ENCODE results near the gene COL5A2. TPM values are rescaled to one million over a fixed set of nuclear protein-coding genes. Genes with fewer than 3 reads are reported as not detected.

Gene COL5A2
- total RNA-seq, 1 donor from 2014 or later: 1,927 TPM

DNA sequence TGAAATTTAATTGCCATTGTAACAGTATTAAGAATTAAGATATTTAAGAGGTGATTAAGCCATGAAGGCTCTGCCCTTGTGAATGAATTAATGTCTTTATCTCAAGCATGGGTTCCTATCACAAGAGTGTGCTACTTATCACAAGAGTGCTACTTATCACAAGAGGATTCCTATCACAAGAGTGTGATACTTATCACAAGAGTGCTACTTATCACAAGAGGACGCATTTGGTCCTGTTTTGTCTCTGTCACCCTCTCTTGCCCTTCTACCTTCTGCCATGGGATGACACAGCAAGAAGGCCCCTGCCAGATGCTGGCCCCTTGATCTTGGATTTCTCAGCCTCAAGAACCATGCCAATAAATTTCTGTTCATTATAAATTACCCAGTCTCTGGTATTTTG lies 13.2 kb upstream of the COL5A2 start:
- peaks cover 23% of the 10 kb centered on the region for H3K4me1 Mint-ChIP-seq (ENCODE audit: low read depth)
- H3K36me3 Mint-ChIP-seq (ENCODE audit: low read depth): peaks cover 1% of the 10 kb centered on the region
- no peak for DNase-seq (ENCODE audit: low spot score)
- H3K4me3 Mint-ChIP-seq (ENCODE audit: unreplicated experiment): no peak overlapping the region
- TF ChIP-seq, protein P1, sequence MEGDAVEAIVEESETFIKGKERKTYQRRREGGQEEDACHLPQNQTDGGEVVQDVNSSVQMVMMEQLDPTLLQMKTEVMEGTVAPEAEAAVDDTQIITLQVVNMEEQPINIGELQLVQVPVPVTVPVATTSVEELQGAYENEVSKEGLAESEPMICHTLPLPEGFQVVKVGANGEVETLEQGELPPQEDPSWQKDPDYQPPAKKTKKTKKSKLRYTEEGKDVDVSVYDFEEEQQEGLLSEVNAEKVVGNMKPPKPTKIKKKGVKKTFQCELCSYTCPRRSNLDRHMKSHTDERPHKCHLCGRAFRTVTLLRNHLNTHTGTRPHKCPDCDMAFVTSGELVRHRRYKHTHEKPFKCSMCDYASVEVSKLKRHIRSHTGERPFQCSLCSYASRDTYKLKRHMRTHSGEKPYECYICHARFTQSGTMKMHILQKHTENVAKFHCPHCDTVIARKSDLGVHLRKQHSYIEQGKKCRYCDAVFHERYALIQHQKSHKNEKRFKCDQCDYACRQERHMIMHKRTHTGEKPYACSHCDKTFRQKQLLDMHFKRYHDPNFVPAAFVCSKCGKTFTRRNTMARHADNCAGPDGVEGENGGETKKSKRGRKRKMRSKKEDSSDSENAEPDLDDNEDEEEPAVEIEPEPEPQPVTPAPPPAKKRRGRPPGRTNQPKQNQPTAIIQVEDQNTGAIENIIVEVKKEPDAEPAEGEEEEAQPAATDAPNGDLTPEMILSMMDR (IDR thresholded peaks at IDR 0.05): no peak
- peaks cover 9% of the 10 kb centered on the region for H3K9me3 Mint-ChIP-seq (ENCODE audit: low read depth)
- H3K27me3 Mint-ChIP-seq (ENCODE audit: low read depth): no peaks in the 10 kb centered on the region
- no peak overlapping the region for H3K27ac Mint-ChIP-seq (ENCODE audit: unreplicated experiment)

- peaks cover 1% of the 10 kb centered on the region for H3K36me3 Mint-ChIP-seq (ENCODE audit: low read depth)
- TF ChIP-seq, protein P1 (IDR thresholded peaks at IDR 0.05): no peak
- H3K27me3 Mint-ChIP-seq (ENCODE audit: low read depth): no peaks in the 10 kb centered on the region
- peaks cover 5% of the 10 kb centered on the region for H3K9me3 Mint-ChIP-seq (ENCODE audit: low read depth)
- no peak for DNase-seq (ENCODE audit: low spot score)
- H3K27ac Mint-ChIP-seq (ENCODE audit: unreplicated experiment): peak overlapping the region; percentile 74
- H3K4me1 Mint-ChIP-seq (ENCODE audit: low read depth): peaks cover 23% of the 10 kb centered on the region
- no peak overlapping the region for H3K4me3 Mint-ChIP-seq (ENCODE audit: unreplicated experiment)
Observed at GRCh38 chr2:189191766-189192165, 12.2 kb upstream of the COL5A2 start.

DNA sequence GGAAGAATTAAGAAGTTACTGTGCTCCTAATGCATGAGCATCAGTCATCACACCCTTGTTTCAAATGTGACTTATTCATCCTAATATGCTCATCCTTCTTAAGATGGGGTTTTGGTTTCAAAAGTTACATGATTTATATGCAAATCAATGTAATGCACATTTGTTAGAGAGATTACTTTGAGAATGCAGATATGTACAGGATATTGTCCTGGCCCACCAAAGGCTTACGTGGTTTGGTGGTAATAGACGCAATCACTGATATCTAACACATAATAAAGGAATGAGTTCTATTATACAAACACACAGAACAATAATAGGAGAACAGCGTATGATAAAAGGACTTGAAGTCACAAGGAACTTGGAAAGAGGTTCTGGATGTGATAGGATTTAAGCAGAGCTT lies 11.1 kb upstream of the COL5A2 start:
- Mint-ChIP-seq H3K27me3 (ENCODE audit: low read depth) (no peaks in the 10 kb centered on the region), H3K27ac (ENCODE audit: unreplicated experiment) (no peak overlapping the region), H3K36me3 (ENCODE audit: low read depth) (peaks cover under 1% of the 10 kb centered on the region), H3K4me1 (ENCODE audit: low read depth) (peaks cover 23% of the 10 kb centered on the region), H3K9me3 (ENCODE audit: low read depth) (peaks cover 2% of the 10 kb centered on the region), H3K4me3 (ENCODE audit: unreplicated experiment) (no peak overlapping the region)
- TF ChIP-seq, protein P1 (IDR thresholded peaks at IDR 0.05): no peak
- no peak for DNase-seq (ENCODE audit: low spot score)

GRCh38 chr2:189188115-189188805 lies 8.7 kb upstream of the COL5A2 start:
- TF ChIP-seq, protein P1 (IDR thresholded peaks at IDR 0.05): no peak
- no peaks in the 10 kb centered on the region for H3K27me3 Mint-ChIP-seq (ENCODE audit: low read depth)
- H3K9me3 Mint-ChIP-seq (ENCODE audit: low read depth): no peaks in the 10 kb centered on the region
- peak overlapping the region; percentile 64 for H3K27ac Mint-ChIP-seq (ENCODE audit: unreplicated experiment)
- no peak overlapping the region for H3K4me3 Mint-ChIP-seq (ENCODE audit: unreplicated experiment)
- no peak for DNase-seq (ENCODE audit: low spot score)
- H3K4me1 Mint-ChIP-seq (ENCODE audit: low read depth): peaks cover 23% of the 10 kb centered on the region
- H3K36me3 Mint-ChIP-seq (ENCODE audit: low read depth): no peaks in the 10 kb centered on the region

DNA sequence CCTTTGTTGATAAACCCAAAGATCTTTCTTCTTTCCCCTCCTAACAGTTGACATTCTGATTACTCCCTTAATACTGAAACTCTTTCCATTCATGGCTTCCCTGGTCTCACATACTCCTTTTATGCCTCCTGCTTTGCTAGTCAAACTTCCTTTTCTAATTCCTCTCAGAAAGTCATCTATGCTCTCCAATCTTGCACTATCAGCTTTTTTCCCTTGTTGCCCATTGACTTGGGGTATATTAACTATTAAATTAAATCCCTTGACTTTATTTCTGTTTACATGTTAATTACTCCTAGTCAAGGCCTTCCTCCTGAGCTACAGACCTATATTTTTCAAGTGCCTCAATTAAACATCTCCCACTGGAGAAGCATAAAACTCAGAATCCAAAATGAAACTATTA lies 3.6 kb upstream of the COL5A2 start:
- Mint-ChIP-seq H3K27ac (ENCODE audit: unreplicated experiment) (no peak overlapping the region), H3K36me3 (ENCODE audit: low read depth) (peaks cover 6% of the 10 kb centered on the region), H3K27me3 (ENCODE audit: low read depth) (no peaks in the 10 kb centered on the region), H3K4me1 (ENCODE audit: low read depth) (peaks cover 18% of the 10 kb centered on the region), H3K9me3 (ENCODE audit: low read depth) (no peaks in the 10 kb centered on the region), H3K4me3 (ENCODE audit: unreplicated experiment) (no peak overlapping the region)
- TF ChIP-seq, protein P1 (IDR thresholded peaks at IDR 0.05): no peak
- DNase-seq (ENCODE audit: low spot score): no peak
